ENCODE measurements around the gene MYH4.

- TF ChIP-seq CTCF (IDR thresholded peaks at IDR 0.05) (no peak), ZFX (IDR thresholded peaks at IDR 0.05; ENCODE audit: borderline replicate concordance) (no peak)
Observed at GRCh38 chr17:10421211-10421610, 48.1 kb downstream of the MYH4 start.

All from 22Rv1 (cell line).